Endothelial cell of umbilical vein (primary cell): ENCODE results near the gene GGTLC1. TPM values are rescaled to one million over a fixed set of nuclear protein-coding genes. Genes with fewer than 3 reads are reported as not detected.

Experiments
- BruUV-seq: library from RNA; stranded (reverse); fragments of 400-500 nt; replicated peaks from 2 replicates; lab custom pipeline; 2021; lab: Mats Ljungman, UMichigan
- CTCF ChIA-PET: fragments of 300-600, 350-600 bp; sonication (Branson Sonifier 250); formaldehyde crosslinking; loops from one replicate; lab custom pipeline; 2021; ENCODE audit warnings: antibody characterized with exemption, inconsistent platforms; lab: Charles Lee
- POLR2A ChIA-PET: fragments of 300-600, 350-600 bp; sonication (Branson Sonifier 250); formaldehyde crosslinking; loops from one replicate; lab custom pipeline; 2021; ENCODE audit warnings: antibody characterized with exemption, inconsistent platforms; lab: Charles Lee
- DNase-seq: peaks from one replicate; pipeline ENCODE4 v3.0.0-alpha.2; 2011; ENCODE audit warnings: low read depth, low spot score
- FAIRE-seq: peaks from 2 replicates; lab custom pipeline; 2011; peaks lifted over from hg19 to GRCh38; lab: Jason Lieb, UNC
- H2AFZ ChIP-seq: 2 replicates; pipeline ENCODE4 v1.6.0; 2012; ENCODE audit warnings: low read depth, low read length, control low read depth, inconsistent platforms
- H3K27ac ChIP-seq: 2 replicates; pipeline ENCODE4 v1.5.1; 2011; ENCODE audit warnings: low read depth, mild to moderate bottlenecking, control low read depth, low read length, moderate library complexity; ENCODE audit not compliant: insufficient read depth
- H3K27me3 ChIP-seq, 2 experiments: 2 replicates each; pipeline versions ENCODE4 v1.6.0 to v1.6.1; 2011; ENCODE audit warnings: low read length in 2 of 2, mixed read lengths in 1 of 2; ENCODE audit not compliant: control insufficient read depth in 2 of 2, insufficient read depth in 2 of 2
- H3K36me3 ChIP-seq, 2 experiments: 2 replicates in 1 of 2; 3 replicates in 1 of 2; pipeline ENCODE4 v1.5.1; 2011; ENCODE audit warnings: low read length in 2 of 2, mild to moderate bottlenecking in 1 of 2, moderate library complexity in 1 of 2; ENCODE audit not compliant: control insufficient read depth in 2 of 2, insufficient read depth in 2 of 2; ENCODE audit errors: extremely low read depth in 1 of 2
- H3K4me1 ChIP-seq: 3 replicates; pipeline ENCODE4 v1.5.1; 2011; ENCODE audit warnings: mild to moderate bottlenecking, low read length; ENCODE audit not compliant: control insufficient read depth, insufficient read depth; ENCODE audit errors: extremely low read depth
- H3K4me2 ChIP-seq: 2 replicates; pipeline ENCODE4 v1.6.1; 2011; ENCODE audit warnings: low read length, control low read depth, mixed read lengths; ENCODE audit not compliant: insufficient read depth
- H3K4me3 ChIP-seq, 3 experiments: fragments of 200-600 bp in 1 of 3; sonication (generic), shearing (Covaris generic) in 1 of 3; replicated peaks in 1 of 3; 2 replicates each; pipeline ENCODE4 v1.5.1; 2011 to 2016; ENCODE audit warnings: control low read depth in 3 of 3, low read length in 3 of 3, mild to moderate bottlenecking in 2 of 3, inconsistent platforms in 1 of 3, low read depth in 1 of 3, moderate library complexity in 1 of 3; ENCODE audit not compliant: insufficient read depth in 1 of 3
- H3K79me2 ChIP-seq: 2 replicates; pipeline ENCODE4 v1.6.0; 2012; ENCODE audit warnings: low read length, inconsistent platforms; ENCODE audit not compliant: control insufficient read depth, insufficient read depth
- H3K9ac ChIP-seq: replicated peaks from 2 replicates; pipeline ENCODE3; 2011; ENCODE audit warnings: low read length, control low read depth; ENCODE audit not compliant: insufficient read depth; ENCODE audit errors: extremely low read depth
- H3K9me1 ChIP-seq: replicated peaks from 3 replicates; pipeline ENCODE4 v1.6.0; 2011; ENCODE audit warnings: mild to moderate bottlenecking, low read length; ENCODE audit not compliant: control insufficient read depth, insufficient read depth; ENCODE audit errors: extremely low read depth
- H3K9me3 ChIP-seq: replicated peaks from 2 replicates; pipeline ENCODE4 v1.5.1; 2012; ENCODE audit warnings: low read length, inconsistent platforms; ENCODE audit not compliant: control insufficient read depth, insufficient read depth
- H4K20me1 ChIP-seq: replicated peaks from 2 replicates; pipeline ENCODE3; 2011; ENCODE audit warnings: mild to moderate bottlenecking, low read length; ENCODE audit not compliant: control insufficient read depth, insufficient read depth; ENCODE audit errors: extremely low read depth
- EZH2 ChIP-seq: IDR thresholded peaks from 2 replicates; pipeline ENCODE4 v1.6.1; 2012; ENCODE audit warnings: borderline replicate concordance, low read depth, mild to moderate bottlenecking, moderate library complexity, low read length, inconsistent platforms; ENCODE audit not compliant: severe bottlenecking
- FOS ChIP-seq: IDR thresholded peaks from 2 replicates; pipeline ENCODE4 v1.6.1; 2011; ENCODE audit warnings: mild to moderate bottlenecking, low read length, moderate library complexity, borderline replicate concordance; ENCODE audit not compliant: insufficient read depth
- GATA2 ChIP-seq: IDR thresholded peaks from 2 replicates; pipeline ENCODE4 v1.7.0; 2011; ENCODE audit warnings: low read depth, mild to moderate bottlenecking, moderate library complexity, mixed read lengths, low read length; ENCODE audit not compliant: insufficient read length, insufficient read depth
- JUN ChIP-seq: IDR thresholded peaks from 2 replicates; pipeline ENCODE4 v1.6.1; 2011; ENCODE audit warnings: borderline replicate concordance, low read depth; ENCODE audit not compliant: insufficient read length, insufficient read depth
- MYC ChIP-seq: IDR thresholded peaks from one replicate; pipeline ENCODE4 v1.6.1; 2011; ENCODE audit warnings: mild to moderate bottlenecking, low read depth, low read length
- POLR2A ChIP-seq: IDR thresholded peaks from 2 replicates; pipeline ENCODE4 v1.6.1; 2012; ENCODE audit warnings: low read depth, mild to moderate bottlenecking, control low read depth, low read length
- POLR2AphosphoS5 ChIP-seq: IDR thresholded peaks from 2 replicates; pipeline ENCODE4 v1.6.1; 2012; ENCODE audit warnings: low read depth, mild to moderate bottlenecking, control low read depth, low read length, moderate library complexity; ENCODE audit not compliant: insufficient read depth
- dilution Hi-C: fragments of 300-500 bp; cut with MboI; formaldehyde crosslinking; loops from one replicate; pipeline ENCODE4 v1.15.0; 2019; ENCODE audit warnings: low sequenced_read_pairs; ENCODE audit not compliant: extremely low pct_ligation_motif_present
- intact Hi-C: fragments of 100-400 bp; cut with micrococcal nuclease; formaldehyde crosslinking; loops from one replicate; pipeline ENCODE4 v1.10.0; 2022
- polyA plus RNA-seq, 4 experiments: library from polyadenylated mRNA; depleted of rRNA in 3 of 4; stranded (reverse) in 3 of 4; unstranded in 1 of 4; fragments of >200 nt; gene quantifications; 2 replicates each; pipeline versions ENCODE4 v1.2.1 to v1.2.3, GENCODE V29; 2011 to 2012; ENCODE audit warnings: missing spikeins in 1 of 4
- total RNA-seq: library from RNA; stranded (reverse); gene quantifications from 2 replicates; pipeline ENCODE4 v1.2.3, GENCODE V29; 2021
- TF ChIP-seq, protein P1 (sequence below): IDR thresholded peaks from 2 replicates; pipeline ENCODE4 v1.6.1; 2011; ENCODE audit not compliant: insufficient read depth, insufficient read length
- TF ChIP-seq, protein P2 (sequence below), 2 donors: IDR thresholded peaks; 1 replicate in 1 of 2; 2 replicates in 1 of 2; pipeline ENCODE4 v1.5.1; 2011; ENCODE audit warnings: low read length in 2 of 2, mild to moderate bottlenecking in 2 of 2, moderate library complexity in 2 of 2, control low read depth in 1 of 2, inconsistent platforms in 1 of 2, low read depth in 1 of 2; ENCODE audit not compliant: insufficient read depth in 1 of 2; ENCODE audit errors: extremely low read depth in 1 of 2

Gene GGTLC1
- total and polyA plus RNA-seq, 2 donors (not counting 3 experiments of a cell fraction or from before 2014, with no cell fraction given) = not detected

DNA sequence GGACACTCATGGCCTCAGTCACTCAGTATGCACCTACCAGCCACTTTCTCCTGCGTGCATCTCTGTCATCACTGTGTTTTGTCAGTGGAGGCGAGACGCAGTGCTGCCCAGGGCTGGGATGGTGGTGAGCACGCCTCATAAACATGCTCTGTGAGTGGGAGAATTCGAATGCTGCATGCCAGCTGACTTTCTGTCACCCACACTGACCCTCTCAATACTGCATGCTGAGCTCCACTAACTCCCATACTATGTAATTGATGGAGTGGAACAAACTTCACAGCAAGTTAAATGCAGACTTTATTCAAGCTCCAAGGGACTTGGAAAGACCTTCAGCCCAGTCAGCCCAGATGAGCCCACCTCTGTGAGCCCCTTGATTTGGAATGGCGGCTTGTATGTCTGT, 22.7 kb upstream of the GGTLC1 start:
- intact Hi-C loops = no loop called here
- dilution Hi-C loops = no loop called here
- Histone ChIP-seq H2AFZ (no peak overlapping the region), H3K27me3 (no peaks in the 10 kb centered on the region), H4K20me1 (no peaks in the 10 kb centered on the region), H3K4me2 (no peak overlapping the region), H3K36me3 (no peaks in the 10 kb centered on the region), H3K4me3 (no peak overlapping the region), H3K4me1 (no peaks in the 10 kb centered on the region), H3K9ac (no peak overlapping the region), H3K9me1 (no peaks in the 10 kb centered on the region), H3K9me3 (no peaks in the 10 kb centered on the region), H3K27ac (no peak overlapping the region), H3K79me2 (no peaks in the 10 kb centered on the region)
- no TSS peak for BruUV-seq
- ChIA-PET POLR2A (no interaction called here), CTCF (no interaction called here)
- TF ChIP-seq JUN = no peak
- DNase-seq = no peak
- FAIRE-seq = no peak

DNA sequence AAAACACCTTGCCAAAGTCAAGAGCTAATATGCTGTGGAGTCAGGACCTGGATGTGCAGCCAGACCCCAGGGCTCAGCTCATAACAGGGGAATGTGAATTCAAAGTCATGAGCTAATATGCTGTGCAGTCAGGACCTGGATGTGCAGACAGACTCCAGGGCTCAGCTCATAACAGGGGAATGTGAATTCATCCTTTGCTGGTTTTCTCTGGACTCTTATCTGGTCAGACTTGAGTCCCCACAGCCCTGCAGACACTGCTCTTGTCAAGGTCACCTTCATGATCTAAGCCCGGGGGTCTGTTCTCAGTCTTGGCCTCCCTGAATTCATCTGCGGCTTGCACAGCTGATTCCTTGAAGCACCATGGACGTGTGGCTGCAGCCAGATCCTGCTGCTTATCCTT, 19.2 kb upstream of the GGTLC1 start:
- TF ChIP-seq JUN = no peak
- no peak for TF ChIP-seq POLR2AphosphoS5
- TF ChIP-seq, protein P1, sequence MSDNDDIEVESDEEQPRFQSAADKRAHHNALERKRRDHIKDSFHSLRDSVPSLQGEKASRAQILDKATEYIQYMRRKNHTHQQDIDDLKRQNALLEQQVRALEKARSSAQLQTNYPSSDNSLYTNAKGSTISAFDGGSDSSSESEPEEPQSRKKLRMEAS = no peak
- no peak for TF ChIP-seq GATA2
- TF ChIP-seq EZH2 = no peak
- TF ChIP-seq MYC = no peak
- no peak for TF ChIP-seq FOS
- no peak for TF ChIP-seq POLR2A
- TF ChIP-seq, protein P2, sequence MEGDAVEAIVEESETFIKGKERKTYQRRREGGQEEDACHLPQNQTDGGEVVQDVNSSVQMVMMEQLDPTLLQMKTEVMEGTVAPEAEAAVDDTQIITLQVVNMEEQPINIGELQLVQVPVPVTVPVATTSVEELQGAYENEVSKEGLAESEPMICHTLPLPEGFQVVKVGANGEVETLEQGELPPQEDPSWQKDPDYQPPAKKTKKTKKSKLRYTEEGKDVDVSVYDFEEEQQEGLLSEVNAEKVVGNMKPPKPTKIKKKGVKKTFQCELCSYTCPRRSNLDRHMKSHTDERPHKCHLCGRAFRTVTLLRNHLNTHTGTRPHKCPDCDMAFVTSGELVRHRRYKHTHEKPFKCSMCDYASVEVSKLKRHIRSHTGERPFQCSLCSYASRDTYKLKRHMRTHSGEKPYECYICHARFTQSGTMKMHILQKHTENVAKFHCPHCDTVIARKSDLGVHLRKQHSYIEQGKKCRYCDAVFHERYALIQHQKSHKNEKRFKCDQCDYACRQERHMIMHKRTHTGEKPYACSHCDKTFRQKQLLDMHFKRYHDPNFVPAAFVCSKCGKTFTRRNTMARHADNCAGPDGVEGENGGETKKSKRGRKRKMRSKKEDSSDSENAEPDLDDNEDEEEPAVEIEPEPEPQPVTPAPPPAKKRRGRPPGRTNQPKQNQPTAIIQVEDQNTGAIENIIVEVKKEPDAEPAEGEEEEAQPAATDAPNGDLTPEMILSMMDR (IDR thresholded peaks at IDR 0.05; ENCODE audit: extremely low read depth in 1 of 2, insufficient read depth in 1 of 2, low read depth in 1 of 2, low read length in 2 of 2) = no peak
- intact Hi-C loops (no loop called here), dilution Hi-C loops (no loop called here)
- no peak overlapping the region for H2AFZ ChIP-seq
- no peaks in the 10 kb centered on the region for H3K9me1 ChIP-seq
- no peaks in the 10 kb centered on the region for H3K27me3 ChIP-seq
- no peak overlapping the region for H3K27ac ChIP-seq
- ChIA-PET POLR2A (no interaction called here), CTCF (no interaction called here)
- H3K9me3 ChIP-seq = no peaks in the 10 kb centered on the region
- DNase-seq (no peak), FAIRE-seq (no peak)
- no peaks in the 10 kb centered on the region for H3K4me1 ChIP-seq
- no peaks in the 10 kb centered on the region for H3K36me3 ChIP-seq
- no peaks in the 10 kb centered on the region for H3K79me2 ChIP-seq
- H3K4me3 ChIP-seq = no peak overlapping the region
- BruUV-seq = no TSS peak
- H3K4me2 ChIP-seq = no peak overlapping the region
- no peaks in the 10 kb centered on the region for H4K20me1 ChIP-seq
- H3K9ac ChIP-seq = no peak overlapping the region
